GM21576 (cell line): ENCODE data around the gene DGCR2.
"Not testable (repeated sequence)": the region's sequence is repeated elsewhere in the genome, so short reads cannot be mapped to it uniquely, and the experiment has no call there.

Experiments
- ATAC-seq: cut with Tn5 transposase; IDR thresholded peaks from one replicate; pipeline ENCODE4 v1.9.1; 2021; ENCODE audit warnings: mild to moderate bottlenecking, moderate library complexity; ENCODE audit not compliant: unreplicated experiment

Gene DGCR2, protein sequence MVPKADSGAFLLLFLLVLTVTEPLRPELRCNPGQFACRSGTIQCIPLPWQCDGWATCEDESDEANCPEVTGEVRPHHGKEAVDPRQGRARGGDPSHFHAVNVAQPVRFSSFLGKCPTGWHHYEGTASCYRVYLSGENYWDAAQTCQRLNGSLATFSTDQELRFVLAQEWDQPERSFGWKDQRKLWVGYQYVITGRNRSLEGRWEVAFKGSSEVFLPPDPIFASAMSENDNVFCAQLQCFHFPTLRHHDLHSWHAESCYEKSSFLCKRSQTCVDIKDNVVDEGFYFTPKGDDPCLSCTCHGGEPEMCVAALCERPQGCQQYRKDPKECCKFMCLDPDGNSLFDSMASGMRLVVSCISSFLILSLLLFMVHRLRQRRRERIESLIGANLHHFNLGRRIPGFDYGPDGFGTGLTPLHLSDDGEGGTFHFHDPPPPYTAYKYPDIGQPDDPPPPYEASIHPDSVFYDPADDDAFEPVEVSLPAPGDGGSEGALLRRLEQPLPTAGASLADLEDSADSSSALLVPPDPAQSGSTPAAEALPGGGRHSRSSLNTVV

DNA sequence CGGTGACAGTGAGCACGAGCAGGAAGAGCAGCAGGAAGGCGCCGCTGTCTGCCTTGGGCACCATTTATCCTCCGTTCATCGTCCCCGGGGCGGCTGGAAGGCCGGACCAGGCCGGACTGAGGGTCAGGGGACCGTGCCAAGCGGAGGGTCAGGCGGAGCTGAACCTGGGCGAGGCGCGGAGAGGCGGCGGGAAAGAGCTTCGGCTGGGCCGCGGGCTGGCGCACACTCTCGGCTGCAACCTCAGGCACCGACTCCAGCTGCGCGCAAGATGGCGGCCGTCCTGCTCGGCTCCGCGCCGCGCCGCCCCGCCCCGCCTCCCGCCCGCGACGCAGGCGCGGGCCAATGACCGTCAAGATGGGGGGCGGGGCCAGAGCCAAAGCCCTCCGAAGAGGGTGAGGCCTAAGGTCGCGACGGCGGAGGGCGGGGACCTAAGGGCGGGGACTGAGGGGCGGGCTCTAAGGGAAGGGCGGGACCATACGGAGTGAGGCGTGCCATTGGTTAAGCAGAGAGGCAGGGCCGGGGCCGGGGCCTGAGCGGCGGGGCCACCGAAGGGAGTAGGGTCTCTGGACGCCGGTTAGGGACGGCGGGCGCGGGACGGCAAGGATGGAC is at the start of gene DGCR2:
DGCR2 (minus strand) TSS at position 270 of the 609 bp plus-strand sequence; CDS start at position 64, 206 bp downstream.
- peak; percentile 70 for ATAC-seq

DNA sequence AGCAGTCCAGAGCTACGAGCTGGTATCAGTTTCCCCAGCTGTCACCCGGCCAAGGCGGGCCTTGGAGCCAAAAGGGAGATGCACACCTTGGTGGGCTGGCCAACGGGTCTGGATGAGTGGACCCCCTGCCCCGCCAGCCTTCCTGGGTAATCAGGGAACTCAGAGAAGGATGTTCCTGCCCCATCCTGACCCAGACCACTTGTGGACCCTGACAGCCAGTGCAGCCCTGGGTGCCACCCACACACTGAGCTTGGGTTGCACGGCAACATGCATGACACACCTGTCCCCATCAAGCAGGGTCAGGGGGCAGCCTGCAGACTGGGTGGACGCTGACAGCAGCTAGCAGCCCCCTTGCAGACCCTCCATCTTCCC is 47.7 kb upstream of the DGCR2 start:
- ATAC-seq: no peak

DNA sequence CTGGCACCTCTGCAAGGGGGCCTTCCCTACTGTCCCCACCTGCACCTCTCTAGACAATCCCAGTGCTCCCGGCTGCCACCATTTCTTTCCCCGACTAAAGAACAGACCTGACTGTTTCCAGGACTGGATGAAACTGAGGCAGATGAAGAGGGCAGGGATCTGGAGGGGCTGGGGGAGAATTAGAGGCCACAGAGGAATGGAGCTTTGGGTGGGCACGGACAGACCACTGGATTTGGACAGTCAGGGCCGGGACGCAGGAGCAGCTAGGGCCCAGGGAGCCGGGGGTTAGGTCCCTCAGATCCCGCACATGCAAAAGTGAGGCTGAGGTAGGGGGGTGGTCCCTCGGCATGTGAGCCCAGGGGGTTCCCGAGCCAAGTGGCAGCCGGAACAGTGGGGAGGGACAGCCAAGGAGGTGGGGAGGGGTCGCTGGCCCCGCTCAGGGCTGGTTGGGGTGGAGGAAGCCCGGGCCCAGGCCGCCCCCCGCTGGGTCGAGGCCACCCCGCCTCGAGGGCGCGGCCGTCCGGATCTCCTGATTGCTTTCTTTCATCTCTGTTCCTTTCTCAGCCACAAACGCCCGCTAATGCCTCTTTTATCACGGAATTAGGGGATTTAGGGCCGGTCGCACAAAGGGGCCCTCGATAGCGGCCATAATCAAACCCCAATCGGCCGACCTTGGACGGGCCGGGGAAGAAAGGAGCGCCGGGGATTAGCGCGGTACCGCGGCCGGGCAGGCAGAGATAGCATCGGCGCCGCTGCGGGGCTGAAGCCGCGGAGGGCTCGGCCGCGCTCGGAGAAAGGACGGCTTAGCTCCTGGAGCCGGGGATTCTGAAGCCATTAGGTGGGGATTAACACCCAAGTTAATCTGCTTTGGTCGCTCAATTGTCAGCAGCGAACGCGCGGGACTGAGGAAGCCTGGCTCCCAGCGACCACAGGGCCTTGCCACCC is 47.1 kb upstream of the DGCR2 start:
- no peak for ATAC-seq

DNA sequence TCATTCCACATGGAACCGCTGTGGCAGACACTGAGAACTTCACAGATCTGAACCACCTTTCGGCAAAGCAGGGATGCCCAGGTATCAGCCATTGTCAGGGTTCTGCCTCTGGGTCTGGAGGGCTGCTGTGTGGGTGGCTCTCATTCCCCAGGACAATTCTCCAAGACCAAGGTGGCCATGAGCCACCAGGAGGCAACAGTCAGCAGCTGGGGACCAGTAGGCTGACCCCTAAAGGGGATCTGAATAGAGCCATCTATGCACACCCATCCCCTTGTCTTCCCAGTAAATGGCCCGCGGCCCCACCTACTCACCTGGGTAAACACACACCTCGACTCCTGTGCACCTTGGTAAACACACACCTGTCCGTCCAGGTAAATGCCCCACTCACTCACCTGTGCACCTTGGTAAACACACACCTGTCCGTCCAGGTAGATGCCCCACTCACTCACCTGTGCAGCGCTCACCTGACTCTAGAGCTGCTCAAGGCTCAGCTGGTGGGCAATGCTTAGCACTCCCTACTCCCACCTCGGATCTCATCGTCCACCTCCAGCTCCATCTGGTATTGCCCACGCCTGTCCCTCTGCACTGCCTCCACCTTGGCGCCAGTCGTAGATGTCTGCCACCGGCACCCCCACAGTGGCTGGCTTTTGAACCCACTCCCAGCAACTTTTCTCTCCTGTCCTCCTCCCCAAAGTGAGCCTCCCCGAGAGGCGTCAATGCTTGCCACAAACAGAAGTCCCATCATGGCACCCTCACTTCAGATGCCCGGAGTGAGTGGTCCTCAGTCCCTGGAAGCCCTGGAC is 46.1 kb upstream of the DGCR2 start:
- ATAC-seq: no peak

DNA sequence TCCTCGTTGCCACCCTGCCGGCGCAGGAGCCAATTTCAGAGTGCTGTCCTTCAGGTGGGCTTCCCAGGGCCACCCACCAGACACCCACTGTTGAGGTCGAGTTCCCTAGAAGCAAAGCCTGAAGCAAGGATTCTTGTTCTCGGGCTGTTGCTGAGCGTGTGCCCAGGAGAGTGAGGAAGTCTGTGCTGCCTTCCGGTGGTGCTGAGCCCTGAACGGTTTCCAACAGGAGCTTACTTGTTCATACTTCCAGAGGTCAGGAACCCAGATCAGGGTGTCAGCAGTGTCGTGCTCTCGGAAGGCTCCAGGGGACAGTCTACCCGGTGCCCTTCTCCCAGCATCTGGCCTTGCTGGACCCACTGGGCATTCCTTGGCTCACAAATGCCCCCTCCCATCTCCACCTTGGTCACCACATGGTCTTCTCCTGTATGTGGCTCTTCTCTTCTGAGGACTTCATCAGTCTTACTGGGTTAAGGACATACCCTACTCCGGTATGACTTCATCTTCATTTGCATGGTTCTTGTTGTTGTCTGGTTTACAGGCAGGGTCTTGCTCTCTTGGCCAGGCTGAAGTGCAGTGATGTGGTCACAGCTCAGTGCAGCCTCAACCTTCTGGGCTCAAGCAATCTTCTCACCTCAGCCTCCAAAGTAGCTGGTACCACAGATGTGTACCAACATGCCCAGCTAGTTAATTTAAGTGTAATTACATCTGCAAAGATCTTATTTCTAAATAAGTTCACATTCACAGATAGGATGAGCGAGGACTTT is 45.1 kb upstream of the DGCR2 start:
- no peak for ATAC-seq

DNA sequence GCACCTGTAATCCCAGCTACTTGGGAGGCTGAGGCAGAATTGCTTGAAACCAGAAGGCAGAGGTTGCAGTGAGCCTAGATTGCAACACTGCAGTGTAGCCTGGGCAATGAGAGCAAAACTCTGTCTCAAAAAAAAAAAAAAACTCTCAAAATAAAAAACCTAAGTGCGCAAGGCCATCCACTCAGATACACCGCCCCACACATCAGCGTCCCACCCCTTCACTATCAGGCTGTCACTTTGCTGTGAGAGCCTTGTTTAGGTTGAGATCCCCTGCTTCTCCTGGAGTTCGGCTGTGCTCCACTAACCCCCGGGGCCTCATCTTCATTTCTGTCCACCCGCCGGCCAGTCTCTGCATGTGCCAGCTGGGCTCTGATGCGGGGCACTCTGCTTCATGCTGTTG is 44.2 kb upstream of the DGCR2 start:
- ATAC-seq: no peak

DNA sequence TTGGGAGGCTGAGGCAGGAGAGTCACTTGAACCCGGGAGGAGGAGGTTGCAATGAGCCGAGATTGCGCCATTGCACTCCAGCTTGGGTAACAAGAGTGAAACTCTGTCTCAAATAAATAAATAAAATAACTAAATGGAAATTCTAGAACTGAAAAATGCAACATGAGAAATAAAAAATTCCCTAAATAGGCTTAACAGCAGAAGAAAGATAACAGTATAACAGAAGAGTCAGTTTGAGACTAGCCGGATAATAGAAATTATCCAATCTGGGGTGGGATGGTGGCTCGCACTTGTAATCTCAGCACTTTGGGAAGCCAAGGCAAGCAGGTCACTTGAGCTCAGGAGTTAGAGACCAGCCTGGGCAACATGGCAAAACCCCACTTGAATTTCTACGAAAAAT is 42.2 kb upstream of the DGCR2 start:
- ATAC-seq: no peak

DNA sequence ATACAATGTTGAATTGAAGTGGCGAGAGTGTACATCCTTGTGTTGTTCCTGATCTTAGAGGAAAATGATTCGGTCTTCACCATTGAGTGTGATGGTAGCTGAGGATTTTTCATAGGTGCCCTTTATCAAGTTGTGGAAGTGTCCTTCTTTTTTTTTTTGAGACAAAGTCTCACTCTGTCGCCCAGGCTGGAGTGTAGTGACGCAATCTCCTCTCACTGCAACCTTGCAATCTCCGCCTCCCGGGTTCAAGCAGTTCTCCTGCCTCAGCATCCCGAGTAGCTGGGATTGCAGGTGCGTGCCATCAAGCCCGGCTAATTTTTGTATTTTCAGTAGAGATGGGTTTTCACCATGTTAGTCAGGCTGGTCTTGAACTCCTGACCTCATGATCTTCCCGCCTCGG is 36.4 kb upstream of the DGCR2 start:
- ATAC-seq: not testable (repeated sequence)

DNA sequence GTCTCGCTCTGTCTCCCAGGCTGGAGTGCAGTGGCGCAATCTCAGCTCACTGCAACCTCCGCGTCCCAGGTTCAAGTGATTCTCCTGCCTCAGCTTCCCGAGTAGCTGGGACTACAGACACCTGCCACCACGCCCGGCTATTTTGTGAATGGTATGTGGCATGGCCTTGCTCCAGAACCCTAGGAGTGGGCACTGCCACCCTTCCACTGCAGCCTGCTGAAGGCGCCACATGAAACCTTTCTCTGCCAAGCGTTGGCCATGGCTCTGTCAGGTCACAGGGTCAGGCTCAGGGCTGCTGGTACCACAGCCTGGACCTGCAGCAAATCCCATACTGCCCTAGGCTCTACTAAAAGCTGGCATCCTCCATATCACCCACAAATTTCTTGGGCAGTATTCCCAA is 33.9 kb upstream of the DGCR2 start:
- not testable (repeated sequence) for ATAC-seq

DNA sequence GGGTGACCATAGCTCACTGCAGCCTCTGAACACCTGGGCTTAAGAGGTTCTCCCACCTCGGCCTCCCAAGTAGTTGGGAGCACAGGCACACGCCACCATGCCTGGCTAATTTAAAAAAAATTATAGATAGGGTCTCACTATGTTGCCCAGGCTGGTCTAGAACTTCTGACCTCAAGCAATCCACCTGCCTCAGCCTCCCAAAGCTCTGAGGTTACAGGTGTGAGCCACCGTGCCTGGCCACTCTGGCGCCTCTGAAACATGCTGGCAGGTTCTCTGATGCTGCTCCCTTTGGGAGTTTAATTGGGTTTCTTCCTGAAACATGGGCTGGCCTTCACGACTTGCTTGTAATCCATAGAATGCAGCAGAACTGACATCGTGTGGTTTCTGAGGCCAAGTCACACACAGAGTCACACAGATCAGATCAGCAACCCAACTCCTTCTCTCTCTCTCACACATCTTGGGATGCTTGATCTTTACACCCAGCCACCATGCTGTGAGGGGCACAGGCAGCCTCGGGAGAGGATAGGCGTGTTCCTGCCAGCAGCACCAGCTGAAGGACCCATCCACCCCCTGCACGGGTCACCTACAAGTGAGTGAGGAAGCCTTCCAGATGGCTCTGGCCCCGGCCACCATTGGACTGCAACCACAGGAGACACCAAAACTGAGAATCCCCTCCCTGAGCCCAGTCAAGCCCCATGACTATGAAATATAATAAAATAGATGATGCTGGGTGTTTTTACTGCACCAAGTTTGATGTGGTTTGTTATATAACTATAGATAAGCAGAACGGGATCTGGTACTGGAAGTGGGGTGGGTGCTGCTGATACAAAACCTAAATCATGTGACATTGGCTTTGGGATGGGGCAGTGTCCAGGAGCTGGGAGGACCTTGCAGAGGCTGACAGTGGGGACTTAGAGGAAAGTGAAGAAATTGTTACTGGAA is 31.0 kb upstream of the DGCR2 start:
- ATAC-seq: no peak

DNA sequence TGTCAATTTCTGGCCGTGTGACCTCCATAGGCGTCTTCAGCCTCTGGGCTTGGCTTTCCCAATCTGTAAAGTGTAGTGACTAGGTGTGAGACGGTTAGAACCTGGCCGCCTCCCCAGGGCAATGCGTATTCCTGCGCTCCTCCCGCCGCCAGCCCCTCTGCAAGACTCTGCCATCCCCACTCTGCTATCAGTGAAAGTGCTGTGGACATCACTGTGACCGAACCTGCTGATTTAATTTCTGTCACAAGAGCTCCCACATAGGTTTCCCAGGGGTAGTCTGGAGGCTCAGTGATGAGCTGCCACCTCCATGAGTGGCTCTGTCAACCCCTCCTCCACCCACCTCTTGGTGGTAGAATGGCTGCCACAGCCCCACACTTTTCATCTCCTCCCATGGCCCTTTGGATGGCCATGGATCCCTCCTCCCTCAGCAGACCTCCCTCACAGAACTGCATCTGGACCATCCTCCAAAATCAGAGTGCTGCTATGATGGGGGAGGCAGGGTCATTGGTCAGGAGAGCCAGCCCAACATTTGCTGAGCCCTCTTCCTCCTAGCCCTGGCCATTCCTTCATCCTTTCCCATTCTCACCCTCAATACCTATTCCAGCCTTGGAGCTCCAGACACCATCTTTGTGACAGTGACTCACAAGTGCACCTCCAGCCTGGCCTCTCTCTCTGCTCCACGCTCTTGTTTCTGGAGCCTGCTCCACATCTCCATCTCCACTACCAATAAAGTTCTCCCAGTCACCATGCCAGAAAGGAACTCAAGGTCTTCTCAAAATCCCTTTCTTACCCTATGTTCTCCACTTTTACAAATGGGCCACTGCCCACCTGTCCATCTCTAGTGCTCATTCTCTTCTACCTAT is 29.3 kb upstream of the DGCR2 start:
- no peak for ATAC-seq

DNA sequence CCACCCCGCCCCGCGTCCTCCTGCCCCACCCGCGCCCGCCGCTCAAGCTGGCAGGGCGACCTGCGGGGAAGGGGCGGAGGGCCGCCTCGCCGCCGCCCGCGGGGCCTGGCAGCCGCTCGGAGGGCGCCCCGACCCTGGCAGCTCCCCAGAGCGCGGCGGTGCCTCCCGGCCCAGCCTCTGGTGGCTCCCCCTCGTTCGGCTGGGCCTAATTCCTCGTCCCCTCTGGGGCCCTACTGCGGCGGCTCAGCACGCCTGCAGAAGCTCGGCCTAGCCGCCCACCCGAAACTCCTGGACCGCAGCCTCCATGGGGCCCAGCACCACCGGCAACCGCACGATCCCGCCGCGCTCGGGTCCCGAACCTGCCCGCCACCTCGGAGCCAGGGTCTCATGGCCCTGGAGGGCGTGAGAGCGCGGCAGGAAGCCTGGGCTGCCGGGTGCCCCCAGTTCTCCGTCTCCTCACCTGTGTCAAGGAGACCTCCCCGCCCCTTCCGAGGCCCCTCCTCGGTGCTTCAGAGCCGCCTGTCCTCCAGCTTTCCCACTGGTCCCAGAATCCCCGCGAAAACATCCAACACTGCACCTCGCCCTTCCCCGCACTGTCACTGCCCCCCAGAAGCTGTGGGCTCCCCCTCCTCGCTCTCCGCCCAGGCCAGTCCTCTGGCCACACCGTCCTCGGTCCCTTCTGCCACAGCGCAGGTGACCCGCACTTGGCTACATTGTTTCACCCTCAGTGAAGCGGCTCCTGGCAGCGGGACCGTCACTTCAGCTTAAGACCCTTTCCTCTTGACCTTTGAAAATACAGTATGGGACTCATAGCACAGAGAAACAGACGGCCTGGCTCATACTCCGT is 28.5 kb upstream of the DGCR2 start:
- no peak for ATAC-seq

DNA sequence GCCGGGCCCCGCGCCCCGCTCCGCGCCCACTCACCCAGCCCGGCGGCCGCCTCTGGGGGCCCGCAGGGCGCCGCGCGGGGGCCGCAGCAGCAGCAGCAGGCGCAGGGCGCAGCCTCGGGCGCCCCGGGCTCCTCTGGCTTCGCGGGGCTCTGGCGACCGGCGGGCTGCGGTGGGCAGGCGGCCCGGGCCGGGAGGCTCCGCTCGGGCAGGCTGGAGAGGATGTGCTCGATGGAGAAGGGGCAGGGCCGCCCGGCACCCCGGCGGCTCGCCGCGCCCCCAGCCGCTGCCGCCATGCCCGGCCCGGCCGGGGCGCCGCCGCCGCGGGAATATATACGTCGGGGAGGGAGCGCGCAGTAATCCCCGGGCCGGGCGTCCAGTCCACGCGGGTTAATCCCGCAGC is 27.8 kb upstream of the DGCR2 start, which contains the start of gene GSC2:
GSC2 (minus strand) TSS at position 302 of the 400 bp plus-strand sequence; CDS start at position 293, 9 bp downstream.
- no peak for ATAC-seq

DNA sequence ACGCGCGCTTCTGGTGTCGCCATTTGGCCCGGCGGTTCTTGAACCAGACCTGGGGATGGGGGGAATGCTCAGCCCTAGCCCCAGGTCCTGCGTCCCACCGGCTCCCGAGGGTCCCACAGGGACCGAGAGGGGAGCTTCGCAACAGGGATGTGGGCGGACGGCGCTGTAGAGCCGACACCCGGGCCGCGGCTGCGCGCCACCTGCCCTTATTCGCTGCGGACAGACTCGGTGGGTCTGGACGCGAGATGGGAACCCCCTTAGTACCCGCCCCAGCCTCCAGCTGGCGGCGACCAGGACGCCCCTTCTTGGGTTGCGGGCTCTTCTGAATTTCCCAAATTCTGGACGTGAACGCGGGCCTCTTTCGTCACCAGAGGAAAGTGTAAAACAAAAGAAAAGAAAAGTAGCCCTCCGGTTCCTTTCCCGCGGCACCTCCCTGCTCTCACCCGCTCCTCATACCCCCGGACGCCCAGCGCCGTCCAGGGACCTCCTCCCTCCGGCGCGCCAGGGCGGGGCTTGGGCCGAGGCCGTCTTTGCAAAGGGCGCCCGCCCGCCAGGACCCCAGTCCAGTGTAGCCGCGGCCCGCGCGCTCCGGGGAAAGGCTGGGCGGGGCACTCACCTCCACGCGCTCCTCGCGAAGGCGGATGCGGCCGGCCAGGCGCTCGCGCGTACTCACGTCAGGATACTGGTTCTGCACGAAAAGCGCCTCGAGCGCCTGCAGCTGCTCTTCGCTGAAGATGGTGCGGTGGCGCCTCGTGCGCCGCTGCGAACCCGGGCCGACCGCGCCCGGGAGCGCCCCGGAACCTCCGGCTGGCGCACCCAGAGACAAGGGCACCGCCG is 27.1 kb upstream of the DGCR2 start:
- ATAC-seq: no peak

DNA sequence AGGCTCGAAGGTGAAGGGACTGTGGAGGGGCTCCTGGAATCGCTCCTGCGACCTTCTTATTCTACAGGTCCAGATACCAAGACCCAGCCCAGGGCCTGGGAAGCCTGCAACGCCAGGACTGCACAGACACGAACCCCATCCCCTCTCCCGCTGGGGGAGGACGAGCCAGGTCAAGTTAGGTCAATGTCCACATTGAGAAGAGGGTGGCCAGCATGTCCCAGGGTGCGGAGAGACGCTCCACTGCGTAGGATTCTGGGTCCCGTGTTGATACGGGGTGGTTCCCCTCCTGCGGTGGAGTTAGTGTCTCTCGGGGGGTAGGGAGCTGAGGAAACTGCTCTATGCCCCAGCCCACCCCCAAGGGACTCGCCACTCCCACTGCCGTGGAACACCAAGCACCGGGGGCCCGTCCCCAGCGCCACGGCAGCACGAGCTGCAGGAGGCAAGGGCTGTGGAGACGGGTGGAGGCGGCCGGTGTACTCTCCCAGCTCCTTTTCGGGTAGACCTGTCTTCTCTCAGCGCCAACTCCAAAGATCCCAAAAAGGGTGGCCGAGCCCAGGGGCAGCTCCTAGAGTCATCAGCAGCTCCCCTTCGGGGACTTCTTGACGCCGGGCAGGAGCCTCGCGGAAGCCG is 26.3 kb upstream of the DGCR2 start:
- ATAC-seq: no peak
